ENCODE measurements around the gene OR2K2.

GRCh38 chr9:111375817-111376564 is 46.0 kb upstream of the OR2K2 start:
- TF ChIP-seq CTCF (IDR thresholded peaks at IDR 0.05) = no peak
- no peak for TF ChIP-seq EP300 (IDR thresholded peaks at IDR 0.05)
- TF ChIP-seq POLR2A (IDR thresholded peaks at IDR 0.05) = no peak
- TF ChIP-seq POLR2AphosphoS5 (IDR thresholded peaks at IDR 0.05) = no peak
